IMR-90 (cell line): ENCODE measurements around the gene NCOA3. TPM values are rescaled to one million over a fixed set of nuclear protein-coding genes. Genes with fewer than 3 reads are reported as not detected.

ENCODE experiments used
- ATAC-seq: fragments of 200-7000 bp; cut with Tn5 transposase; 2 replicates; pipeline ENCODE4 v1.9.1; 2020; ENCODE audit warnings: low read depth, mild to moderate bottlenecking, moderate library complexity
- BruUV-seq: library from RNA; stranded (reverse); fragments of 400-500 nt; replicated peaks from 2 replicates; lab custom pipeline; 2021; lab: Mats Ljungman, UMichigan
- CTCF ChIA-PET: fragments of 300-600 bp; formaldehyde crosslinking; extraction: SDS; loops from one replicate; lab custom pipeline; 2021; ENCODE audit warnings: antibody characterized with exemption; lab: Yijun Ruan, JAX
- POLR2A ChIA-PET: fragments of 300-600 bp; sonication (Branson Sonifier 250); formaldehyde crosslinking; loops from one replicate; lab custom pipeline; 2022; ENCODE audit warnings: antibody characterized with exemption; ENCODE audit not compliant: unreplicated experiment; lab: Charles Lee
- DNase-seq: peaks from one replicate; pipeline ENCODE4 v3.0.0; 2013
- H2AFZ ChIP-seq: replicated peaks from 2 replicates; pipeline ENCODE3; 2013; ENCODE audit warnings: low read length, mild to moderate bottlenecking; ENCODE audit not compliant: poor library complexity
- H2AK5ac ChIP-seq: 2 replicates; pipeline ENCODE4 v1.6.1; 2013; ENCODE audit warnings: low read depth, low read length, inconsistent platforms
- H2AK9ac ChIP-seq: replicated peaks from 2 replicates; pipeline ENCODE3; 2013; ENCODE audit warnings: mild to moderate bottlenecking, low read depth, low read length, moderate library complexity; ENCODE audit not compliant: poor library complexity
- H2BK120ac ChIP-seq: 2 replicates; pipeline ENCODE4 v1.6.1; 2013; ENCODE audit warnings: low read depth, low read length, inconsistent platforms
- H2BK15ac ChIP-seq: 3 replicates; pipeline ENCODE4 v1.6.1; 2013; ENCODE audit warnings: low read depth, low read length, inconsistent platforms
- H2BK20ac ChIP-seq: 2 replicates; pipeline ENCODE4 v1.6.1; 2013; ENCODE audit warnings: low read depth, mild to moderate bottlenecking, inconsistent platforms, low read length, moderate library complexity
- H2BK5ac ChIP-seq: 2 replicates; pipeline ENCODE4 v1.6.1; 2013; ENCODE audit warnings: mild to moderate bottlenecking, low read depth, low read length, inconsistent platforms; ENCODE audit not compliant: poor library complexity, severe bottlenecking
- H3K14ac ChIP-seq: replicated peaks from 2 replicates; pipeline ENCODE4 v1.6.1; 2013; ENCODE audit warnings: low read depth, low read length, inconsistent platforms
- H3K18ac ChIP-seq: 2 replicates; pipeline ENCODE4 v1.6.1; 2013; ENCODE audit warnings: low read depth, low read length, control low read depth
- H3K23ac ChIP-seq: 2 replicates; pipeline ENCODE4 v1.6.1; 2013; ENCODE audit warnings: low read depth, low read length, inconsistent platforms
- H3K27ac ChIP-seq: 2 replicates; pipeline ENCODE4 v1.5.1; 2013; ENCODE audit warnings: mild to moderate bottlenecking, control low read depth, low read length; ENCODE audit not compliant: insufficient read depth
- H3K27me3 ChIP-seq: 2 replicates; pipeline ENCODE4 v1.6.1; 2013; ENCODE audit warnings: low read length; ENCODE audit not compliant: control insufficient read depth, insufficient read depth
- H3K36me3 ChIP-seq: 2 replicates; pipeline ENCODE4 v1.6.1; 2013; ENCODE audit warnings: low read length, mixed read lengths; ENCODE audit not compliant: control insufficient read depth, insufficient read depth
- H3K4ac ChIP-seq: 2 replicates; pipeline ENCODE4 v1.6.1; 2013; ENCODE audit warnings: low read depth, low read length, inconsistent platforms
- H3K4me1 ChIP-seq: 2 replicates; pipeline ENCODE4 v1.6.1; 2013; ENCODE audit warnings: low read length, mixed read lengths; ENCODE audit not compliant: control insufficient read depth, insufficient read depth
- H3K4me2 ChIP-seq: 2 replicates; pipeline ENCODE4 v1.6.1; 2013; ENCODE audit warnings: low read depth, mild to moderate bottlenecking, control low read depth, low read length, moderate library complexity
- H3K4me3 ChIP-seq: 2 replicates; pipeline ENCODE4 v1.5.1; 2013; ENCODE audit warnings: low read depth, mild to moderate bottlenecking, control low read depth, low read length, moderate library complexity; ENCODE audit not compliant: insufficient read depth
- H3K56ac ChIP-seq: 2 replicates; pipeline ENCODE4 v1.6.1; 2013; ENCODE audit warnings: low read length, inconsistent platforms; ENCODE audit not compliant: insufficient read depth; ENCODE audit errors: extremely low read depth
- H3K79me1 ChIP-seq, 2 experiments: 2 replicates each; pipeline ENCODE4 v1.6.1; 2013; ENCODE audit warnings: low read length in 2 of 2, inconsistent platforms in 1 of 2, low read depth in 1 of 2
- H3K9ac ChIP-seq: 2 replicates; pipeline ENCODE4 v1.6.1; 2013; ENCODE audit warnings: low read depth, low read length, control low read depth
- H3K9me1 ChIP-seq: 2 replicates; pipeline ENCODE4 v1.6.1; 2013; ENCODE audit warnings: low read length, inconsistent platforms; ENCODE audit not compliant: insufficient read depth
- H3K9me3 ChIP-seq: 2 replicates; pipeline ENCODE4 v1.6.1; 2013; ENCODE audit warnings: low read length; ENCODE audit not compliant: control insufficient read depth, insufficient read depth
- H4K20me1 ChIP-seq: 2 replicates; pipeline ENCODE4 v1.6.1; 2013; ENCODE audit warnings: low read length, inconsistent platforms; ENCODE audit not compliant: insufficient read depth
- H4K5ac ChIP-seq: 2 replicates; pipeline ENCODE4 v1.6.1; 2013; ENCODE audit warnings: mild to moderate bottlenecking, low read depth, low read length, control low read depth
- H4K8ac ChIP-seq, 2 experiments: 2 replicates each; pipeline ENCODE4 v1.6.1; 2013; ENCODE audit warnings: low read depth in 2 of 2, low read length in 2 of 2, control low read depth in 1 of 2, inconsistent platforms in 1 of 2
- H4K91ac ChIP-seq: 2 replicates; pipeline ENCODE4 v1.6.1; 2013; ENCODE audit warnings: low read depth, low read length, inconsistent platforms; ENCODE audit not compliant: insufficient read depth
- BHLHE40 ChIP-seq: fragments of 150-350 bp; IDR thresholded peaks from 2 replicates; pipeline ENCODE4 v1.6.1; 2016; ENCODE audit warnings: mild to moderate bottlenecking, low read depth, low read length
- CEBPB ChIP-seq: IDR thresholded peaks from 2 replicates; pipeline ENCODE4 v1.6.1; 2012; ENCODE audit warnings: low read depth, low read length, improper control_type of control experiment
- CHD1 ChIP-seq: IDR thresholded peaks from 2 replicates; pipeline ENCODE4 v1.6.1; 2012; ENCODE audit warnings: low read depth, low read length, improper control_type of control experiment
- FOS ChIP-seq: fragments of 150-350 bp; IDR thresholded peaks from 2 replicates; pipeline ENCODE4 v1.6.1; 2016; ENCODE audit warnings: low read depth, low read length
- MAFK ChIP-seq: IDR thresholded peaks from 2 replicates; pipeline ENCODE4 v1.6.1; 2012; ENCODE audit warnings: low read depth, low read length, improper control_type of control experiment
- MAZ ChIP-seq: IDR thresholded peaks from 2 replicates; pipeline ENCODE4 v1.6.1; 2012; ENCODE audit warnings: low read depth, mild to moderate bottlenecking, low read length, improper control_type of control experiment, moderate library complexity, borderline replicate concordance
- MXI1 ChIP-seq: IDR thresholded peaks from 2 replicates; pipeline ENCODE4 v1.6.1; 2012; ENCODE audit warnings: low read depth, mild to moderate bottlenecking, low read length, moderate library complexity, borderline replicate concordance
- NFE2L2 ChIP-seq: fragments of 150-350 bp; IDR thresholded peaks from 2 replicates; pipeline ENCODE4 v1.6.1; 2016; ENCODE audit warnings: low read depth, mild to moderate bottlenecking, low read length
- POLR2A ChIP-seq: IDR thresholded peaks from 2 replicates; pipeline ENCODE4 v1.6.1; 2012; ENCODE audit warnings: mild to moderate bottlenecking, low read depth, low read length
- RAD21 ChIP-seq: IDR thresholded peaks from 2 replicates; pipeline ENCODE4 v1.6.1; 2012; ENCODE audit warnings: low read length, improper control_type of control experiment
- RCOR1 ChIP-seq: IDR thresholded peaks from 2 replicates; pipeline ENCODE4 v1.6.1; 2012; ENCODE audit warnings: mild to moderate bottlenecking, low read length, improper control_type of control experiment; ENCODE audit not compliant: insufficient replicate concordance
- RFX5 ChIP-seq: IDR thresholded peaks from 2 replicates; pipeline ENCODE4 v1.8.0; 2012; ENCODE audit warnings: low read depth, mild to moderate bottlenecking, low read length, moderate library complexity
- SMC3 ChIP-seq: fragments of 150-350 bp; IDR thresholded peaks from 2 replicates; pipeline ENCODE4 v1.6.1; 2016; ENCODE audit warnings: low read depth, mild to moderate bottlenecking, antibody characterized with exemption, low read length, moderate library complexity
- WGBS, 2 experiments: methylation state at CpG; one replicate each; pipeline versions ENCODE4 v1.1.5 to v1.1.7; 2013; ENCODE audit warnings: missing lambda C conversion rate in 2 of 2; ENCODE audit not compliant: insufficient read length in 1 of 2; ENCODE audit errors: extremely low coverage in 2 of 2; 5-methylcytosine and 5-hydroxymethylcytosine counted together
- dilution Hi-C: fragments of 300-500 bp; cut with HindIII; formaldehyde crosslinking; loops from one replicate; pipeline ENCODE4 v1.14.3; 2018; ENCODE audit warnings: low sequenced_read_pairs; ENCODE audit not compliant: unreplicated experiment
- in situ Hi-C: fragments of 300-500 bp; cut with MboI; formaldehyde crosslinking; loops from 3 replicates; pipeline ENCODE4 v1.14.3; 2019; ENCODE audit warnings: low sequenced_read_pairs, inconsistent platforms, mixed read lengths
- intact Hi-C: fragments of 100-400 bp; cut with micrococcal nuclease; formaldehyde crosslinking; loops from 2 replicates; pipeline ENCODE4 v1.10.0; 2022
- polyA plus RNA-seq, 3 experiments: library from polyadenylated mRNA; depleted of rRNA; stranded (reverse); fragments of >200 nt; gene quantifications; 2 replicates each; pipeline ENCODE4 v1.2.3, GENCODE V29; 2012; ENCODE audit warnings: low replicate concordance in 1 of 3
- total RNA-seq: library from RNA; depleted of rRNA; stranded (reverse); fragments of >200 nt; gene quantifications from 2 replicates; pipeline ENCODE4 v1.2.3, GENCODE V29; 2012
- TF ChIP-seq, protein P1 (sequence below): fragments of 150-350 bp; IDR thresholded peaks from 2 replicates; pipeline ENCODE4 v1.6.1; 2017; ENCODE audit warnings: mild to moderate bottlenecking, antibody characterized with exemption, low read length, low read depth
- TF ChIP-seq, protein P2 (sequence below): fragments of 150-350 bp; IDR thresholded peaks from 2 replicates; pipeline ENCODE4 v1.6.1; 2016; ENCODE audit warnings: low read depth, mild to moderate bottlenecking, low read length, moderate library complexity, borderline replicate concordance
- TF ChIP-seq, protein P3 (sequence below): conservative IDR thresholded peaks from 2 replicates; pipeline ENCODE4 v1.5.1; 2012; ENCODE audit warnings: mild to moderate bottlenecking, low read depth, low read length, improper control_type of control experiment

Gene NCOA3
- total and polyA plus RNA-seq, 2 of the 4 experiments (the other 2 are of a cell fraction) = 8.8 to 29.0 TPM

DNA sequence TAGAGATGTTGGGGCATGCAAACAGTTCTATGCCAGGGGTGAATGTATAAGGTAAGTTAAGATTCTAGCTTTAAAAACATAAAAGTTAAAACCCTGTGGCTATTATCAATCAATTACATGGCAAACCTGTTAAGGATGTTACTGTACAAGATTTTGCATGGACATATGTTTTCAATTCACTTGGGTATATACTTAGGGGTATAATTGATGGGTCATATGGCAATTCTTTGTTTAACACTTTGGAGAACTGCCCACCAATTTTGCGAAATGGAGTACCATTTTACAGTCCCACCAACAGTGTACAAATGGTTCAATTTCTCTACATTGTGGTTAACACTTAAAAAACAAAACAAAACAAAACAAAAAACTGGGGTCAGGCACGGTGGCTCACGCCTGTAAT lies 9.4 kb upstream of the NCOA3 start:
- Histone ChIP-seq H3K4me3 (no peak overlapping the region), H3K4me2 (no peak overlapping the region), H3K36me3 (no peaks in the 10 kb centered on the region), H4K20me1 (no peaks in the 10 kb centered on the region), H3K9me3 (no peaks in the 10 kb centered on the region), H3K23ac (no peak overlapping the region), H3K79me1 (no peaks in the 10 kb centered on the region), H2BK15ac (no peak overlapping the region), H3K18ac (no peak overlapping the region), H2BK120ac (no peak overlapping the region), H3K27ac (no peak overlapping the region), H3K56ac (no peak overlapping the region), H4K91ac (no peak overlapping the region), H4K8ac (no peak overlapping the region), H2BK20ac (no peak overlapping the region), H3K4me1 (peaks cover 4% of the 10 kb centered on the region; the same call in 1 of the 2 replicates), H3K9me1 (no peaks in the 10 kb centered on the region), H3K14ac (no peak overlapping the region), H3K9ac (no peak overlapping the region), H3K27me3 (no peaks in the 10 kb centered on the region), H2AFZ (no peak overlapping the region), H2AK5ac (no peak overlapping the region), H2AK9ac (no peak overlapping the region), H4K5ac (no peak overlapping the region), H2BK5ac (no peak overlapping the region), H3K4ac (no peak overlapping the region)
- ChIA-PET POLR2A (no interaction called here), CTCF (interaction anchor here (0.6 to 2.1 kb wide), 2 partner anchors 11 to 12 kb away, joined by 3 to 6 read pairs; no protein-coding TSS in a partner anchor)
- TF ChIP-seq MAZ (no peak), RAD21 (no peak), SMC3 (no peak), MAFK (no peak), POLR2A (no peak), FOS (no peak), CEBPB (no peak), BHLHE40 (no peak), MXI1 (no peak), NFE2L2 (no peak), RFX5 (no peak), CHD1 (no peak), RCOR1 (no peak)
- TF ChIP-seq, protein P1, sequence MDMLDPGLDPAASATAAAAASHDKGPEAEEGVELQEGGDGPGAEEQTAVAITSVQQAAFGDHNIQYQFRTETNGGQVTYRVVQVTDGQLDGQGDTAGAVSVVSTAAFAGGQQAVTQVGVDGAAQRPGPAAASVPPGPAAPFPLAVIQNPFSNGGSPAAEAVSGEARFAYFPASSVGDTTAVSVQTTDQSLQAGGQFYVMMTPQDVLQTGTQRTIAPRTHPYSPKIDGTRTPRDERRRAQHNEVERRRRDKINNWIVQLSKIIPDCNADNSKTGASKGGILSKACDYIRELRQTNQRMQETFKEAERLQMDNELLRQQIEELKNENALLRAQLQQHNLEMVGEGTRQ = no peak
- TF ChIP-seq, protein P2, sequence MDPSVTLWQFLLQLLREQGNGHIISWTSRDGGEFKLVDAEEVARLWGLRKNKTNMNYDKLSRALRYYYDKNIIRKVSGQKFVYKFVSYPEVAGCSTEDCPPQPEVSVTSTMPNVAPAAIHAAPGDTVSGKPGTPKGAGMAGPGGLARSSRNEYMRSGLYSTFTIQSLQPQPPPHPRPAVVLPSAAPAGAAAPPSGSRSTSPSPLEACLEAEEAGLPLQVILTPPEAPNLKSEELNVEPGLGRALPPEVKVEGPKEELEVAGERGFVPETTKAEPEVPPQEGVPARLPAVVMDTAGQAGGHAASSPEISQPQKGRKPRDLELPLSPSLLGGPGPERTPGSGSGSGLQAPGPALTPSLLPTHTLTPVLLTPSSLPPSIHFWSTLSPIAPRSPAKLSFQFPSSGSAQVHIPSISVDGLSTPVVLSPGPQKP = no peak
- TF ChIP-seq, protein P3, sequence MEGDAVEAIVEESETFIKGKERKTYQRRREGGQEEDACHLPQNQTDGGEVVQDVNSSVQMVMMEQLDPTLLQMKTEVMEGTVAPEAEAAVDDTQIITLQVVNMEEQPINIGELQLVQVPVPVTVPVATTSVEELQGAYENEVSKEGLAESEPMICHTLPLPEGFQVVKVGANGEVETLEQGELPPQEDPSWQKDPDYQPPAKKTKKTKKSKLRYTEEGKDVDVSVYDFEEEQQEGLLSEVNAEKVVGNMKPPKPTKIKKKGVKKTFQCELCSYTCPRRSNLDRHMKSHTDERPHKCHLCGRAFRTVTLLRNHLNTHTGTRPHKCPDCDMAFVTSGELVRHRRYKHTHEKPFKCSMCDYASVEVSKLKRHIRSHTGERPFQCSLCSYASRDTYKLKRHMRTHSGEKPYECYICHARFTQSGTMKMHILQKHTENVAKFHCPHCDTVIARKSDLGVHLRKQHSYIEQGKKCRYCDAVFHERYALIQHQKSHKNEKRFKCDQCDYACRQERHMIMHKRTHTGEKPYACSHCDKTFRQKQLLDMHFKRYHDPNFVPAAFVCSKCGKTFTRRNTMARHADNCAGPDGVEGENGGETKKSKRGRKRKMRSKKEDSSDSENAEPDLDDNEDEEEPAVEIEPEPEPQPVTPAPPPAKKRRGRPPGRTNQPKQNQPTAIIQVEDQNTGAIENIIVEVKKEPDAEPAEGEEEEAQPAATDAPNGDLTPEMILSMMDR = no peak
- dilution Hi-C loops (no loop called here), intact Hi-C loops (no loop called here), in situ Hi-C loops (no loop called here)
- BruUV-seq = no TSS peak
- 100% methylated on average over 1 of the region's 3 CpGs; no CpG with 5 or more reads in 1 of the 2 experiments for WGBS, 2 experiments
- no peak for ATAC-seq
- DNase-seq = no peak
